ENCODE data around the gene GABPB2.

Gene GABPB2

DNA sequence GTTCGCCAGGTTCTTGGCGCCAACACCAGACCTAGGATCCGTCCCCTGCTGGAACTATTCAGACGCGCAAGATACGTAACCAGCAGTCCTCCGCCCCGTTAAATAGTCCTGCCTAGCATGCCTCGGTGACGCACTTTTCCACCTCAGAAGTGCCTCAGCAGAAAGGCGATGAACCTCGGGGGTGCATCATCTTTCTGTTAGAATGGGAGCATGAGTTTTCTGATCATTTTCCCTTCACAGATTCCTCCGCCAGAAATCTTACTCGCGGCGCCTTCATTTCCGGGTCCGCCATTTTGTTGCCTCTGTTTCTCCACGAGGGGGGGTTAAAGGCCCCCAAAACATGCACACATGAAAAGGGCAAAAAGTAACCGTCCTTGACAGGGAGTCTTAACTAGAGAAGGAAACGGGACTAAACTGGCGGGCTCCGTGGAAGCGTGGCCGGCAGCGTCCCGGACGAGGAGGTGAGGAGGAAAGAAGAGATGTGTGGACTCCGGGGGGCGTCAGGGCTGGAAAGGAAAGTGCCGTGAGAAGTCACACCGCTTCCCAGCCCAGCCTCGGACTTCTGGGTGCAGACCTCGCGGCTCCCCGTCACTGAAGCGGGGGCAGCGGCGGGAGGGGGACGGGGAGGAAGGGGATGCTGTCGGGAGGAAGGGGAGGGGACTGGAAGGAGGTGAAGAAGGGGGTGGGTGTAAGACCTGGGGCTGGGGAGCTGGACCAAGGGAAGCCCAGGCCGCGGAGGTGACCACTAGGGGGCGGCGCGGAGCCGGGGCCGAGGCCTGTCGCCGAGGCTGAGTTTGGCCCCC is at the start of gene GABPB2:
Gene GABPB2, plus strand, starts transcription at position 288 of the 803 bp plus-strand sequence. CDS start 17,429 bp downstream, outside the sequence.
- no peak for FAIRE-seq

DNA sequence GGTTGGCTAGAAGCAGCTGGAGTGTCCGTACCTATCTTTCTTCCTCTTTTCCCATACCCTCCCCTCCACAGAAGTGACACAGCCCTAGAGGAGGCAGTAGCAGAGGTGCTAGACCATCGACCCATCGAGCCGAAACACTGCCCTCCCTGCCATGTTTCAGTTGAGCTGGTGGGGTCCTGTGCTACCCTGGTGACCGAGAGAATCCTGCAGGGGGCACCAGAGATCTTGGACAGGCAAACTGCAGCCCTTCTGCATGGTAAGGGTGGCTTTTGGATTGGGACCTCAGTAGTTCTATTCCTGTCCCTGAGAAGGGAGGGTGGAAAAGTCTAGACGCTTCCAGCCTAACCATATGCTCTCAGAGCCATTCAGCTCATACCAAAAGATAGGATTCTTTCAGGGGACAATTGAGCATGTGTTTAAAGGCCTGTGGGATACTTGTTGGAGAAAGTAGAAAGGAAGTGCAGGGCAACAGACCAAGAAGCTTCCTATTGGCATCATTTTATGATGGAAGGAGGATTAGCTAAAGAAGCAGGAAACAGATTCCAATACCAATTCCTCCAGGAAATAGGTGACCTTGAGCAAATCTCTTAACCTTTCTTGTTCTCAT is 45.9 kb upstream of the GABPB2 start:
- peak; percentile 33 for DNase-seq (ENCODE audit: low spot score)
- no peak for FAIRE-seq

More for the DNA sequence above, at the start of gene GABPB2:
- DNase-seq (ENCODE audit: low spot score), result peak; percentile 85

DNA sequence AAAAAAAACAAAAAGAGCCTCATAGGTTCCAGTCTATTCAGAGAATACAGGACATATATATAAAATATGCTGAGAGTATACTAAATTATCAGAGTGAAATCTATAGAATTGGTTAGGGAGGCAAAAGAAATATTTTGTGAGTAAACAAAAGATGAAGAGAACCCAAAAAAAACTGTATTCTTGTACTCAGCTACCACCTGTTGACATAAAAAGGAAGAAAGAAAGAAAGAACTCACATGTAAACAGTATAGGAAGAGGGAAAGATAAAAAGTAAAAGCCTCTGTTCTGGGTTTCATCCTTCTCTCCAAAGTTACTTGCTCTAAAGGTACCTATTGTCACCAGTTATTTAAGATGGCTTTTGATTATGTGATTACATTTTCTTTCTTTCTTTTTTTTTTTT is 44.1 kb upstream of the GABPB2 start:
- FAIRE-seq, result no peak
- no peak for DNase-seq (ENCODE audit: low spot score)

DNA sequence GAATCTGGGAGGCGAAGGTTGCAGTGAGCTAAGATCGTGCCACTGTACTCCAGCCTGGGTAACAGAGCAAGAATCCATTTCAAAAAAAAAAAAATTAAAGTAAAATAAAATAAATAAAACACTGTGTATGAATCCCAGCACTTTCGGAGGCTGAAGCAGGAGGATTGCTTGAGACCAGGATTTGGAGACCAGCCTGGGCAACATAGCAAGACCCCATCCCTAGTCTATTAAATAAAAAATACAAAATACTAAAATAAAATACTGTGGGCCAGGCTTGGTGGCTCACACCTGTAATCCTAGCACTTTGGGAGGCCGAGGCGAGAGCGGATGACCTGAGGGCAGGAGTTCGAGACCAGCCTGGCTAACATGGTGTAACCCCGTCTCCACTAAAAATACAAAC is 38.4 kb upstream of the GABPB2 start:
- no peak for DNase-seq (ENCODE audit: low spot score)
- FAIRE-seq, result no peak

DNA sequence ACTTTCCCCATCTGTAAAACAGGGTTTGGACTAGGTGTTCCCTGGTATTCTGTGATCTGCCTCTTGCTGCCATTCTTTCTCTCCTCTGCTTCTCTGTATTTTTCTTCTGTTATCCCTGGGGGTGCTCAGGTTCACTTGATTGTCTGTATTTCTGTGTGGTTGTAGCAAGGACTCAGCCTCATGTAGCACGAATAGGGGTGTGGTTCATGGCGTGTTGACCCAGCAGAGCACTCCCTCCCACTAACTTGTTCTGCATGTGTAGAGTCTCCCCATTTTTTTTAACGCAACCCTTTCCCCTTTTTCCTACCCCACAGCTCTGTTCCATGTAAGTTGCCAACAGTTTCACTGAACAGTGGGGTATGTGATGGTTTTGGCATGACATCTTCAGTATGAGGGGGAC is 35.4 kb upstream of the GABPB2 start:
- FAIRE-seq, result no peak
- DNase-seq (ENCODE audit: low spot score), result no peak

DNA sequence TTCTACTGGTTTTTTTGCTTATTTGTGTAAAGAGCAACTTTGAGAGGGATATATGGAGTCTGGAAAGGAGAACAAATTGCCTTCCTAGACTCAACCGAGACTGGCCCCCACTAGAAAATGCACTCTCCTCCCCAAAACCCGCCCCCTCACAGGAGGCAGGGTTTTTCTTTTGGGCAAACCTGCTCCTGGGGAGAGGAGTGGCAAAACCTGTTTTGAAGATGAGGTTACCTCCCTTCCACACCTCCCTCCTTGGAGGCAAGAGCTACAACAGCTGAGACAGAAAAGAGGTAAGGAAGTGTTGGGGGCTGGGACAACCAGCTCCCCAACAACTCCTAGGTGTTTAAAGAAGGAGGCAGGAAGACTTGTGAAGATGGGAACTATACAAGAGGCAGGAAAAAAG is 34.2 kb upstream of the GABPB2 start, which contains the start of gene BNIPL:
Gene BNIPL, plus strand, starts transcription at position 231 of the 400 bp plus-strand sequence. Its CDS starts 140 bp downstream, at position 371.
- DNase-seq (ENCODE audit: low spot score), result no peak
- no peak for FAIRE-seq

DNA sequence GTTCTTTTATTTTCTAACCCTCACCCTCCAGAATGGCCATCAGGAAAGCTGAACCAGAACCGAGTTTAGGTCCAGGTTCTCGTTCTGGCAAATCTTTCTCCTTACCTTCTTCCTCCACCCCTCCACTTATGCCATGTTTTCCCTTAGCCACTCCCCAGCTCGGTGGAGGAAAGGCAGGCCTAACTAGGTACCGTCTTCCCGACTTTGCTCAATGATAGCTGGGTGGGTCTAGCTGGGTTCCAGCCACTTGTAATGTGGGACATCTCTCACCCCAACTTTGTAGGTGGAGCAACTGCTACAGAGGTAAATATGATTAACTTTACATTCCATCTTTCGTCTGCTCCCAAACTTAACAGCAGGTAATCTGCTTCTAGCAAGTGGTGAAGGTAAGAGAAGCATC is 33.5 kb upstream of the GABPB2 start:
- DNase-seq (ENCODE audit: low spot score) (no peak), FAIRE-seq (no peak)

DNA sequence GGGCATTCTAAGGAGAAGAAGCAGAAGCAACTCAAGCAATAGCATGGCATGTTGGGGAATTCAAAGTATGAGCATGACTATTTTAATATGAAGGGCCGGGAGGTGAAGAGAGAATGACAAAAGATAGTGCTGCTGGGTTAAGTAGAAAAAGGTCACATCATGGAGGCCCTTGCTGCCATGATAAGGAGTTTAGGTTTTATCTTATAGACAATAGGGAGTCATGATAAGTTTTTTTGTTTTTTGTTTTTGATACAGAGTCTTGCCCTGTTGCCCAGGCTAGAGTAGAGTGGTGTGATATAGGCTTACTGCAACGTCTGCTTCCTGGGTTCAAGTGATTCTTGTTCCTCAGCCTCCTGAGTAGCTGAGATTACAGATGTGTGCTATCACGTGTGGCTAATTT is 31.0 kb upstream of the GABPB2 start:
- no peak for DNase-seq (ENCODE audit: low spot score)
- FAIRE-seq, result no peak

DNA sequence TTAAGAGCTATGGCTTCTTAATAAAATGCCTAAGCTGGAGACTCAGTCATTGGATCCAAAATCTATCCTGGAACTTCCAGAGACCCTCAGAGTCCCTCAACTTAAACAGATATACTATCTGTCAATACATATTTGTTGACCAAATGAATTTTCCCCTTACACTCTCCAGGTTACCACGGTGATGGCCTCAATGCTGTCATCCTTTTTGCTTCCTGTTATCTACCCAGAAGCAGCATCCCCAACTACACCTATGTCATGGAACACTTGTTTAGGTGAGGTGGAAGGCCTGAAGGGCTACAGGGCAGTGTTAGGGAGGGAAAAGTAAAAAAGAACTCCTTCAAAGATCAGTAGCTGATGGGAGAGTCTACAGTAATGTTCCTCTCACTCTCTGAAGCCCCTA is 27.4 kb upstream of the GABPB2 start:
- FAIRE-seq, result no peak
- DNase-seq (ENCODE audit: low spot score), result no peak

DNA sequence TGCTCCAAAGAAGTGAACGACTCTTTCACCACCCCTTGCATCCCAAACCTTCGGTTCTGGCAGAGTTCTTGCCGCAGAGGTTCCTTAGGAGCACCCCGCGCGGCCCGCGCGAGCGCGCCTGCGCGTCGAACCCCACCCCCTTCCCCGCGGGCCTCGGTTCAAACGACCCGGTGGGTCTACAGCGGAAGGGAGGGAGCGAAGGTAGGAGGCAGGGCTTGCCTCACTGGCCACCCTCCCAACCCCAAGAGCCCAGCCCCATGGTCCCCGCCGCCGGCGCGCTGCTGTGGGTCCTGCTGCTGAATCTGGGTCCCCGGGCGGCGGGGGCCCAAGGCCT is 23.0 kb upstream of the GABPB2 start, which contains the start of gene C1orf56:
Gene C1orf56, plus strand, starts transcription at position 161 of the 334 bp plus-strand sequence. Its CDS starts 97 bp downstream, at position 258.
- no peak for FAIRE-seq
- DNase-seq (ENCODE audit: low spot score), result no peak

DNA sequence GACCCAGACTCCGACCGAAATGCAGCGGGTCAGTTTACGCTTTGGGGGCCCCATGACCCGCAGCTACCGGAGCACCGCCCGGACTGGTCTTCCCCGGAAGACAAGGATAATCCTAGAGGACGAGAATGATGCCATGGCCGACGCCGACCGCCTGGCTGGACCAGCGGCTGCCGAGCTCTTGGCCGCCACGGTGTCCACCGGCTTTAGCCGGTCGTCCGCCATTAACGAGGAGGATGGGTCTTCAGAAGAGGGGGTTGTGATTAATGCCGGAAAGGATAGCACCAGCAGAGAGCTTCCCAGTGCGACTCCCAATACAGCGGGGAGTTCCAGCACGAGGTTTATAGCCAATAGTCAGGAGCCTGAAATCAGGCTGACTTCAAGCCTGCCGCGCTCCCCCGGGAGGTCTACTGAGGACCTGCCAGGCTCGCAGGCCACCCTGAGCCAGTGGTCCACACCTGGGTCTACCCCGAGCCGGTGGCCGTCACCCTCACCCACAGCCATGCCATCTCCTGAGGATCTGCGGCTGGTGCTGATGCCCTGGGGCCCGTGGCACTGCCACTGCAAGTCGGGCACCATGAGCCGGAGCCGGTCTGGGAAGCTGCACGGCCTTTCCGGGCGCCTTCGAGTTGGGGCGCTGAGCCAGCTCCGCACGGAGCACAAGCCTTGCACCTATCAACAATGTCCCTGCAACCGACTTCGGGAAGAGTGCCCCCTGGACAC is 22.5 kb upstream of the GABPB2 start:
- peak; percentile 28 for DNase-seq (ENCODE audit: low spot score)
- no peak for FAIRE-seq

DNA sequence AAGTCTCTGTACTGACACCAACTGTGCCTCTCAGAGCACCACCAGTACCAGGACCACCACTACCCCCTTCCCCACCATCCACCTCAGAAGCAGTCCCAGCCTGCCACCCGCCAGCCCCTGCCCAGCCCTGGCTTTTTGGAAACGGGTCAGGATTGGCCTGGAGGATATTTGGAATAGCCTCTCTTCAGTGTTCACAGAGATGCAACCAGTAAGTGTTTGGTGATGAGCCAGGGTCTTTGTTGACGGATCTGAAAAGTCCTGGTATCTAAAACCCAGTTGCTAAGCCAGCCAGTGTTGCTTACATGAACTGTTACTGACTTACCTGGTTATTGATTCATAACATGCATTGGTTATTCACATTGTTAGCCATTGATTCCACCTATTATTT is 21.9 kb upstream of the GABPB2 start:
- FAIRE-seq, result no peak
- DNase-seq (ENCODE audit: low spot score), result no peak

DNA sequence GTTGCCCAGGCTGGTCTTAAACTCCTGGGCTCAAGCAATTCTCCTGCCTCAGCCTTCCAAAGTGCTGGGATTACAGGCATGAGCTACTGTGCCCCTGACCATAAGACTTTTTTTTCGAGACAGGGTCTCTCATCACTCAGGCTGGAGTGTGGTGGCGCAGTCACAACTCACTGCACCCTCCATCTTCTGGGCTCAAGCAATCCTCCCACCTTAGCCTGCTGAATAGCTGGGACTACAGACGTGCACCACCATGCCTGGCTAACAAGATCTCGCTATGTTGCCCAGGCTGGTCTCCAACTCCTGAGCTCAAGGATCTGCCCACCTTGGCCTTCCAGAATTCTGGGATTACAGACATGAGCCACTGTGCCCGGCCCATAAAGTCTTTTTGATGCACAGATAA is 21.1 kb upstream of the GABPB2 start:
- FAIRE-seq (no peak), DNase-seq (ENCODE audit: low spot score) (no peak)

DNA sequence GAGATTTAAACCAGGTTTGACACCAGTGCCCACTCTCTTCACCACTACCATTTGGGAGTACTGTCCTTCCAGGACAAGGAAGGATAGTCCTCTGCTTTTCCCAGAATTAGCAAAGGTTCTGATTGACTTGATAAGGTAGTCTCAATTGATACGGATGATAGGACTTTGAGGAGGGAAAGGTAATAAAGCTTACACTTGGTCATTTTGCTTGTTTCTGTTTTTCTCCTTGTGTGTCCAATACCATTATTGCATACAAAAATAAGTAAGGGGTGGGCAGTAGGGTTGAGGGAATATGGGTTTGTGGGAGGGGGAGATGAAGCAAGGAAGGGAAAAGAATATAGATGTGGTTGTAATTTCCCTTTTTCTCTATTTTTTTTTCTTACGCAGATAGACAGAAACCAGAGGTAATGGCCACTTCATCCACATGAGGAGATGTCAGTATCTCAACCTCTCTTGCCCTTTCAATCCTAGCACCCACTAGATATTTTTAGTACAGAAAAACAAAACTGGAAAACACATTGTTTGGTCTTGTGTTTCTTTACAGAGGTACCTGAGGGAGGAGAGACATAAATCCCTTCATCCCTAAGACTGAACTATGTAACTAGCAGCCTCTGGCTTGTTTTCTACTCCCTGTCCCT is 20.4 kb upstream of the GABPB2 start:
- no peak for FAIRE-seq
- DNase-seq (ENCODE audit: low spot score), result no peak

DNA sequence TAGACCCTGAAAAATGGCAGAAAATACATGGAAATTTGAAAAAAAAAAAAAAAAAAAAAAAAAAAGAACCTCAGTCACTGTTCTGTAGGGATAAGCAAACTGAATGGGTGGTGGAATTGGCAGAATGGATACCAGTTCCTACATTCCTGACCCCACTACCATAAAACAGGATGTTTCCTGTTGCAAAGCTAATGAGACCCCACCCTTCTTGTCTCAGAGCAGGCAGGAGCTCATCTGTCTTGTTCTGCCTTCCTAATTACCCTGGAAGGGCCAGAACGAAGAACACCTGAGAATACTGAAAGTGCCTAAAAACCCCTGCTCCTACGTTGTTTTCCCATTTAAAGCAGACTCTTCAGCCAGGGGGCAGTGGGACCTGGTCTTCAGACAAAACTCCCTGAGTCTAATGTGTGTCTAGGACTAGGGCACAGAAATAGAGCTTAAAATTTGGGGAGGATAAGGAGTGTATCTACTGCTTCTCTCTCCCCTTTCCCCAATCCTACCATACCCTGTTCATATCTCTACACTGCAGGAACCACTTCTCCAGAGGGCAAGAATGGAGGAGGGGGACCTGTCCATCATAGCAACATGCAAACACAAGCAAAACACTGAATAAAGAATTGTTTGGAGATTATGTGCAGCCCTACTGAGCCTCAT is 19.1 kb upstream of the GABPB2 start:
- DNase-seq (ENCODE audit: low spot score) (no peak), FAIRE-seq (no peak)

DNA sequence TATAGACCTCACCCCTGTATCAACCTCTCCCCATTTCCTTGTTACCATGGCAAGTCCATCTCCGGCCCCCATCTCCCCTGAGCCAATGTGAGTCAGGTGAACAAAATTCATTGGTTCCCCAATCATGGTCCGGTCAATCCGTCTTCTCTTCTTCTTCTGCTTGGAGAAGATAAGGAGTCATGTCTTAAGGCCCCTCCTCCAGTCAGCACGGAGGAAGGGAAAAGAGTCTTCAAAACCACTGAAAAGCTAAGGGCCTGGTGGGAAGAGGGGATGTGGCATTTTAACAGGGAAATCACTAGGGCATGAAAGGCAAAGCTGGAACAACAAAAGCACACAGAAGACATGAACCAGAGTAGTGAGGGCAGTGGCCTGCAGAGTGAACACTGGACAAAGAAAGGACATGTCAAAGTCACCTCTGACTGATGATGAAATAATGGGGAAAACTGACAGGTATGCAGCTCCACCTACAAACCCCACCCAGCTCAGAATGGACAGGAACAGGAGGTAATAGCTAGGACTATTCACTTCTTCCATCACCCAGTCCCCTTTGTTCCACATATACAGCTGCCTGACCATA is 15.5 kb upstream of the GABPB2 start:
- no peak for DNase-seq (ENCODE audit: low spot score)
- no peak for FAIRE-seq

DNA sequence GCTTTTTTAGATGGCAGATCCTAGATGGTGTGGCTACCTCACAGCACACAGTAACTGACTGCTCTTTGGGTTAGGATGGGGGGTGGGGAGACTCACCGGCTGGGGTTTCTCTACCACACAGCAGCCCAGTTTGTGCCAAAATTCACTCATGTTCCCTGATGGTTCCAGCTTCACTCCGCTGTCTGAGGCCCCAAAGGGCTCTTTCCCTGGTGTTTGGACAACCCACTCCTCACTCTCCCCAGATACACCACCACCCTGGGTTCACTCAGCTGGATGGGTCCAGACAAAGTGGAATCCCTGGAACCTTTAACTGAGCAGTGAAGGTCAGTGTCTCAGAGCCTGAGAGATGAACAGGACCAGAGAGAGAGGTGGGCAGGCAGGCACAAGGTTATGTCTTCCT is 15.0 kb upstream of the GABPB2 start:
- no peak for FAIRE-seq
- DNase-seq (ENCODE audit: low spot score), result no peak

DNA sequence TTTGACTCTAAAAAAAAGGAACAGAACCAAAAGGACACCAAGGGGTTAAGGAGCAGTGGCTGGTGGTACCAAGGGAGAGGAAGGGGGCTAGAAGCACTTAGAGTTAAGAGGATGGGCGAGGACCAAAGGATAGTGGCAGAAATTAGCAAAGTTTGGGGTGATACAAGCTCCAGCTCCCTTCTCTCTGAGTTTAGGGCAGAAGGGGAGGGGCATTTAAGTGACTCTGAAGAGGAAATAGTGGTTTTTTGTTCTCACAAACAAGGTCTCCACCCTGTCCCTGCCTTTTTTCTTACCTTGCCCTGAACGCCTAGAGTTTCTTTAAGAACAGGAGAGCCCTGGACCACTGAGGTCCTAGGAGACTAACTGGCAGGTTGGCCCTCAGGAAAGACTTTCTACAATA is 14.4 kb upstream of the GABPB2 start:
- DNase-seq (ENCODE audit: low spot score) (no peak), FAIRE-seq (no peak)

DNA sequence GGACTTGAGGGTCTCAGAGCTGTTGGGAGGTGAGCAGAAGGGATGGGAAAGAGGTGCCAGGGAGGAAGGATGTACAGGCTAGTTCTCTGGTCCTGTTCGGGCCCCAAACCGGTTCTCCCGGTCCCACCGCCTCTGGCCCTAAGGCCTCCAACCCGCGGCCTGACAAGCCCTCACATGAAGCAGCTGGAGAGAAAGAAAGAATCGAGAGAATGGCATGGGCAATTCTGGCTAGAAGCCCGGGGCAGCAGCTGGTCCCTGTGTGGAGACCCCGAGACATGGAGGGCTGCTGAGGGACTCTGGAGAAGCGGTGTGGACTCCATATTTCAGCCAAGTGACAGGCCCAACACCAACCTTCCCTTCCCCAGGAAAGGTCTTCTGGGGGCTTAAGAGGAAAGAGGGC is 11.9 kb upstream of the GABPB2 start:
- no peak for FAIRE-seq
- no peak for DNase-seq (ENCODE audit: low spot score)

DNA sequence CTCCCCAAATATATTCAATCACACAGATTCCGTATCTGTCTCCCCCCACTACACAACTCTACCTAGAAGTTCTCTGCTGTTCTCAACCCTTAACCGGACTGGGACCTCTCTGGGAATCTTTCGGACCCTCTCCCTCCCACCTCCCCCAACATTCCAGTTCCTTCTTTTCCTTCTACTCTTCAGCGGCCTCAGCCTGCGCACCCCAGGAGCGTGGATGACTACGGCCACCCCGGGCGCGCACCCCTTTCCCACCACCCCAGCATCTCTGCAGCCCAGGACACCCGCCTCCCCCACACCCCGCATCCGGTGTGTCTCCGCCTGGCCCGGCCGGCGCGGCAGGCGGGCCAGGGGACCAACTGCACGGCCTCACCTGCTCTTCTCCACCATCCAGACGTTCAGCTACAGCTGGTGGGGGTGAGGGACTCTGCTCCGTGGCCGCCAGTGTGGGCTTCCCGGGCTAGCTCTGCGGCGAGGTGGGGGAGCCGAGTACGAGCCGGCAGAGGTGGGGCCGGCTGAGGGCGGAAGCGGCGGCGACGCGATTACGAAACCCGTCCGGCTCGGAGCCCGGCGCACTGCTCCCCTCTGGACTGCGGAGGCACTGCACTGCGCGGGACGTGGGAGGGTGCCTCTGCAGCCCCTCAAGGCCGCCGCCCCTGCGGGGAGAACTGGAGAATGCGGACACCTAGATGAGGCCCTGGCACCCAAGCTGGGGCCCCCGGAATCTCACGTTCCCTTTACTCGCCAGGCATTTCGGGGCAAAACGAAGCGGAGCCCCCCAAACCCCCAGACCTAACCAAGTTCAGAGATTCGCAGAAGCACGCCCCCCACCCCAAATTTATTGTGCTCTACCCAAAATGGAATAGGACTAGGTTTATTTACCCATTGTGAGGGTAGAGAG is 11.2 kb upstream of the GABPB2 start, which contains the start of gene CDC42SE1:
Gene CDC42SE1, minus strand, starts transcription at position 514 of the 898 bp plus-strand sequence. CDS start 3,892 bp downstream, outside the sequence.
- FAIRE-seq (no peak), DNase-seq (ENCODE audit: low spot score) (peak; percentile 74)

Data from RCC 7860 (cell line).